ENCODE measurements around the gene TGFBR3.

Gene TGFBR3

GRCh38 chr1:91919962-91920361 lies 34.0 kb upstream of the TGFBR3 start:
- Mint-ChIP-seq H3K9me3 (no peaks in the 10 kb centered on the region), H3K27ac (no peak overlapping the region), H3K4me3 (no peak overlapping the region), H3K36me3 (ENCODE audit: low read depth) (no peaks in the 10 kb centered on the region), H3K27me3 (ENCODE audit: low read depth, poor library complexity) (peaks cover 4% of the 10 kb centered on the region), H3K4me1 (no peaks in the 10 kb centered on the region)
- no peak for DNase-seq
- no peak for TF ChIP-seq CTCF (IDR thresholded peaks at IDR 0.05)

- Mint-ChIP-seq H3K4me1 (no peaks in the 10 kb centered on the region), H3K9me3 (no peaks in the 10 kb centered on the region)
- no peak for DNase-seq
Measured at GRCh38 chr1:91916811-91917460, 31.0 kb upstream of the TGFBR3 start.

GRCh38 chr1:91916046-91916445 lies 30.1 kb upstream of the TGFBR3 start:
- Mint-ChIP-seq H3K4me3 (no peak overlapping the region), H3K27ac (no peak overlapping the region), H3K27me3 (ENCODE audit: low read depth, poor library complexity) (peaks cover 3% of the 10 kb centered on the region), H3K4me1 (no peaks in the 10 kb centered on the region), H3K36me3 (ENCODE audit: low read depth) (no peaks in the 10 kb centered on the region), H3K9me3 (no peaks in the 10 kb centered on the region)
- no peak for TF ChIP-seq CTCF (IDR thresholded peaks at IDR 0.05)
- DNase-seq, result no peak

More at GRCh38 chr1:91916811-91917460, 31.0 kb upstream of the TGFBR3 start:
- no peak overlapping the region for H3K27ac Mint-ChIP-seq
- peaks cover 3% of the 10 kb centered on the region for H3K27me3 Mint-ChIP-seq (ENCODE audit: low read depth, poor library complexity)
- TF ChIP-seq CTCF (IDR thresholded peaks at IDR 0.05), result no peak
- H3K36me3 Mint-ChIP-seq (ENCODE audit: low read depth), result no peaks in the 10 kb centered on the region
- H3K4me3 Mint-ChIP-seq, result no peak overlapping the region

- Mint-ChIP-seq H3K4me1 (no peaks in the 10 kb centered on the region), H3K9me3 (no peaks in the 10 kb centered on the region), H3K27ac (no peak overlapping the region), H3K27me3 (ENCODE audit: low read depth, poor library complexity) (peaks cover 3% of the 10 kb centered on the region), H3K4me3 (no peak overlapping the region), H3K36me3 (ENCODE audit: low read depth) (no peaks in the 10 kb centered on the region)
- DNase-seq, result no peak
- no peak for TF ChIP-seq CTCF (IDR thresholded peaks at IDR 0.05)
Measured at GRCh38 chr1:91913018-91913417, 27.1 kb upstream of the TGFBR3 start.

GRCh38 chr1:91912266-91912665 lies 26.3 kb upstream of the TGFBR3 start:
- Mint-ChIP-seq H3K36me3 (ENCODE audit: low read depth) (no peaks in the 10 kb centered on the region), H3K27me3 (ENCODE audit: low read depth, poor library complexity) (peaks cover 3% of the 10 kb centered on the region), H3K9me3 (no peaks in the 10 kb centered on the region), H3K4me1 (no peaks in the 10 kb centered on the region), H3K27ac (no peak overlapping the region), H3K4me3 (no peak overlapping the region)
- no peak for DNase-seq
- no peak for TF ChIP-seq CTCF (IDR thresholded peaks at IDR 0.05)

- Mint-ChIP-seq H3K27me3 (ENCODE audit: low read depth, poor library complexity) (peaks cover 6% of the 10 kb centered on the region), H3K27ac (no peak overlapping the region), H3K4me3 (no peak overlapping the region), H3K36me3 (ENCODE audit: low read depth) (no peaks in the 10 kb centered on the region), H3K4me1 (no peaks in the 10 kb centered on the region), H3K9me3 (no peaks in the 10 kb centered on the region)
- no peak for TF ChIP-seq CTCF (IDR thresholded peaks at IDR 0.05)
- no peak for DNase-seq
Measured at GRCh38 chr1:91901231-91901630, 15.3 kb upstream of the TGFBR3 start.
